Measurements from ENCODE around the gene PTPRCAP.

DNA sequence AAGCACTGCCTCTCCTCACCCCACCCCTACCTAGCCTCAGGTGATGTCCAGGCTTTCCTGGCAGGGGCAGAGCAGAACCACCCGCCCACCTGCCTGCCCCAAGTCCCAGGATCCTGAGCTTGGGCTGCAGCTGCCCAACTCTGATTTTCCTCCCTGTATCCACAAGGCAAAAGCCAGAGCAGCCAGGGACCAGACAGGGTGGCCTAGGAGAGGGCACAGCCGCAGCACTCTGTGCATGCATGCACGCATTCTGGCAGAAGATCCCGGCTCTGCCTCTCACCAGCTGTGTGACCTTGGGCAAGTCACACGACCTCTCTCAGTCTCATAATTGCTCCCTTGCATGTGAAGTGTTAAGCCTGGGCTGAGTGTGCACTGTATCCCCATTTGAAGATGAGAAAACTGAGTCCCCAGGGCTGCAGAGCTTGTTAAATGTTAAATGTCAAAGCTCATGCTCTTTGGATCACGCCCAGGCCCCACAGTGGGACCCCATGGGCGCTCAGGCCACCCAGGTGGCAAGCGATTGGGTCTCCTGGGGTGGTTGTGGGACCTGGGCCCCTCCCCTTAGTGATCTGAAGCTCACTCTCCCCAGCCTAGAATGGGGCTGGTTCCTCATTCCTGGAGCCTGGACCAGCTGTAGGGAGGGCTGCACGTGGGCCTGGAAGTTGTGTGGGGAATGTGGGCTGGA lies 24.8 kb downstream of the PTPRCAP start:
- TF ChIP-seq, protein P1, sequence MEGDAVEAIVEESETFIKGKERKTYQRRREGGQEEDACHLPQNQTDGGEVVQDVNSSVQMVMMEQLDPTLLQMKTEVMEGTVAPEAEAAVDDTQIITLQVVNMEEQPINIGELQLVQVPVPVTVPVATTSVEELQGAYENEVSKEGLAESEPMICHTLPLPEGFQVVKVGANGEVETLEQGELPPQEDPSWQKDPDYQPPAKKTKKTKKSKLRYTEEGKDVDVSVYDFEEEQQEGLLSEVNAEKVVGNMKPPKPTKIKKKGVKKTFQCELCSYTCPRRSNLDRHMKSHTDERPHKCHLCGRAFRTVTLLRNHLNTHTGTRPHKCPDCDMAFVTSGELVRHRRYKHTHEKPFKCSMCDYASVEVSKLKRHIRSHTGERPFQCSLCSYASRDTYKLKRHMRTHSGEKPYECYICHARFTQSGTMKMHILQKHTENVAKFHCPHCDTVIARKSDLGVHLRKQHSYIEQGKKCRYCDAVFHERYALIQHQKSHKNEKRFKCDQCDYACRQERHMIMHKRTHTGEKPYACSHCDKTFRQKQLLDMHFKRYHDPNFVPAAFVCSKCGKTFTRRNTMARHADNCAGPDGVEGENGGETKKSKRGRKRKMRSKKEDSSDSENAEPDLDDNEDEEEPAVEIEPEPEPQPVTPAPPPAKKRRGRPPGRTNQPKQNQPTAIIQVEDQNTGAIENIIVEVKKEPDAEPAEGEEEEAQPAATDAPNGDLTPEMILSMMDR (IDR thresholded peaks at IDR 0.05), result no peak
- TF ChIP-seq EP300 (IDR thresholded peaks at IDR 0.05) (no peak), POLR2AphosphoS5 (IDR thresholded peaks at IDR 0.05) (no peak)
